Activated B cell treated with CpG ODN at 0.5 μM for 24 hours (primary cell): ENCODE data around the gene TUBD1. TPM values are rescaled to one million over a fixed set of nuclear protein-coding genes. Genes with fewer than 3 reads are reported as not detected.
"Not testable (repeated sequence)": the region's sequence is repeated elsewhere in the genome, so short reads cannot be mapped to it uniquely, and the experiment has no call there.

ENCODE experiments used
- ATAC-seq: fragments of 200-7000 bp; cut with Tn5 transposase; one replicate; pipeline ENCODE4 v1.10.0; 2021; ENCODE audit warnings: low read depth, mild to moderate bottlenecking, moderate library complexity
- CTCF ChIA-PET: fragments of 350-600 bp; sonication (Branson Sonifier 250); formaldehyde crosslinking; loops from one replicate; lab custom pipeline; 2021; ENCODE audit warnings: antibody characterized with exemption; lab: Charles Lee
- POLR2A ChIA-PET: fragments of 350-600 bp; sonication (Branson Sonifier 250); formaldehyde crosslinking; loops from one replicate; lab custom pipeline; 2021; ENCODE audit warnings: antibody characterized with exemption; lab: Charles Lee
- DNase-seq: peaks from one replicate; pipeline ENCODE4 v3.0.0; 2022
- H3K27ac Mint-ChIP-seq: one replicate; pipeline ENCODE4 v1.8.0; 2020; ENCODE audit warnings: mixed read lengths
- H3K27me3 Mint-ChIP-seq: one replicate; pipeline ENCODE4 v1.8.0; 2021; ENCODE audit warnings: mixed read lengths
- H3K36me3 Mint-ChIP-seq: one replicate; pipeline ENCODE4 v1.8.0; 2021; ENCODE audit warnings: low read depth, mixed read lengths
- H3K4me1 Mint-ChIP-seq: one replicate; pipeline ENCODE4 v1.8.0; 2021; ENCODE audit warnings: mixed read lengths
- H3K4me3 Mint-ChIP-seq: one replicate; pipeline ENCODE4 v1.8.0; 2020; ENCODE audit warnings: mild to moderate bottlenecking, mixed read lengths
- H3K9me3 Mint-ChIP-seq: one replicate; pipeline ENCODE4 v1.8.0; 2020; ENCODE audit warnings: mixed read lengths
- intact Hi-C: fragments of 100-400 bp; cut with micrococcal nuclease; formaldehyde crosslinking; loops from one replicate; pipeline ENCODE4 v1.15.1; 2024
- total RNA-seq: library from RNA; stranded (reverse); gene quantifications from 2 replicates; pipeline ENCODE4 v1.2.3, GENCODE V29; 2022
- TF ChIP-seq, protein P1 (sequence below): fragments of 200-600 bp; IDR thresholded peaks from one replicate; pipeline ENCODE4 v1.8.0; 2022; ENCODE audit warnings: antibody characterized with exemption, mild to moderate bottlenecking

TUBD1 gene
- total RNA-seq, 1 donor from 2014 or later: 15.1 TPM

DNA sequence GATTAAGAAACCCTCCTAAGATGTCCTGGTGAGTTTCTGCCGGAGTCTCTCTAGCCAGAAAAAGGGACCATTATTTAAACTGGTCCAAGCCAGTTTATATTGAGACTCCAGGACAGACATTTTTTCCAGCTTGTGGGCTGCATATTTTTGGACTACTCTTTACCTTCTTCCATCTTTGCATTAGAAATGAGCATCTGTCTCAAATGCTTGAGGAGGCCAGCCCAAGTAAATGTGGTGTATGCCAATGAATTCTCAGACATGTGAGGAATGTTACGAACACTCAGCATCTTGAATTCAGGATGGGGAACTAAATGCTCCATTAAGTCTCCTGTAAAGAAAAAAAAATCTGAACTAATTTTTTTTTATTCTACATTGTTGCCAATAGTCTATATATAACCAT, 18.4 kb downstream of the TUBD1 start:
- Mint-ChIP-seq H3K27ac (no peak overlapping the region), H3K36me3 (peaks cover 52% of the 10 kb centered on the region), H3K4me3 (no peak overlapping the region), H3K27me3 (no peaks in the 10 kb centered on the region), H3K9me3 (no peaks in the 10 kb centered on the region), H3K4me1 (no peaks in the 10 kb centered on the region)
- no peak for DNase-seq
- intact Hi-C loops: no loop called here
- ChIA-PET POLR2A (no interaction called here), CTCF (no interaction called here)
- TF ChIP-seq, protein P1, sequence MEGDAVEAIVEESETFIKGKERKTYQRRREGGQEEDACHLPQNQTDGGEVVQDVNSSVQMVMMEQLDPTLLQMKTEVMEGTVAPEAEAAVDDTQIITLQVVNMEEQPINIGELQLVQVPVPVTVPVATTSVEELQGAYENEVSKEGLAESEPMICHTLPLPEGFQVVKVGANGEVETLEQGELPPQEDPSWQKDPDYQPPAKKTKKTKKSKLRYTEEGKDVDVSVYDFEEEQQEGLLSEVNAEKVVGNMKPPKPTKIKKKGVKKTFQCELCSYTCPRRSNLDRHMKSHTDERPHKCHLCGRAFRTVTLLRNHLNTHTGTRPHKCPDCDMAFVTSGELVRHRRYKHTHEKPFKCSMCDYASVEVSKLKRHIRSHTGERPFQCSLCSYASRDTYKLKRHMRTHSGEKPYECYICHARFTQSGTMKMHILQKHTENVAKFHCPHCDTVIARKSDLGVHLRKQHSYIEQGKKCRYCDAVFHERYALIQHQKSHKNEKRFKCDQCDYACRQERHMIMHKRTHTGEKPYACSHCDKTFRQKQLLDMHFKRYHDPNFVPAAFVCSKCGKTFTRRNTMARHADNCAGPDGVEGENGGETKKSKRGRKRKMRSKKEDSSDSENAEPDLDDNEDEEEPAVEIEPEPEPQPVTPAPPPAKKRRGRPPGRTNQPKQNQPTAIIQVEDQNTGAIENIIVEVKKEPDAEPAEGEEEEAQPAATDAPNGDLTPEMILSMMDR: no peak
- no peak for ATAC-seq

DNA sequence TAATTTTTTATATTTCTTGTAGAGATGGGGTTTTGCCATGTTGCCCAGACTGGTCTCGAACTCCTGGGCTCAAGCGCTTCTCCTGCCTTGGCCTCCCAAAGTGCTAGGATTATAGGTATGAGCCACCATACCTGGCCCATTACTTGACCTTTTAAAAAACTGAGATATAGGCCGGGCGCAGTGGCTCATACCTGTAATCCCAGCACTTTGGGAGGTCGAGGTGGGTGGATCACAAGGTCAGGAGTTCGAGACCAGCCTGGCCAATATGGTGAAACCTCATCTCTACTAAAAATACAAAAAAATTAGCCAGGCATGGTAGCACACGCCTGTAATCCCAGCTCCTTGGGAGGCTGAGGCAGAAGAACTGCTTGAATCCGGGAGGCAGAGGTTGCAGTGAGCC, 19.3 kb downstream of the TUBD1 start:
- peaks cover 52% of the 10 kb centered on the region for H3K36me3 Mint-ChIP-seq
- ATAC-seq, H3K4me3 Mint-ChIP-seq, H3K27me3 Mint-ChIP-seq, H3K9me3 Mint-ChIP-seq, POLR2A ChIA-PET, intact Hi-C loops, H3K4me1 Mint-ChIP-seq, H3K27ac Mint-ChIP-seq, CTCF ChIA-PET, DNase-seq: not testable (repeated sequence)

DNA sequence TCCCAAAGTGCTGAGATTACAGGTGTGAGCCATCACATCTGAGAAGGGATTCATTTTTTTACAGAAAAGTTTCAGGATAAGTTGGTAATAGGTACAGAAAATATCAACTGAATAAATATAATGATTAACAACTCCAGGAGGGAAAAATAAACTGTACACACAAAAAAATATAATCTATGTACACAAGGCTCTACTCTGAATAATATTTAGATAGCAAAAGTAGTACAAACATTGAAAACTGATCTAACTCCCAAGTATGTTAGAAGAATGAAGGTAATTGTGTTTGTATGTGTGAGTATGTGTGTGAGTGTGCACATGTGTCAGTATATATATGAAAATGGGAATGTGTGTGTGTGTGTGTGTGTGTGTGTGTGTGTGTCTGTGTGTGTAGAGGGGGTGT, 20.4 kb downstream of the TUBD1 start:
- H3K9me3 Mint-ChIP-seq: no peaks in the 10 kb centered on the region
- H3K4me3 Mint-ChIP-seq: no peak overlapping the region
- H3K27ac Mint-ChIP-seq: no peak overlapping the region
- TF ChIP-seq, protein P1: no peak
- peaks cover 45% of the 10 kb centered on the region for H3K36me3 Mint-ChIP-seq
- ATAC-seq (no peak), DNase-seq (no peak)
- intact Hi-C loops: no loop called here
- no peaks in the 10 kb centered on the region for H3K27me3 Mint-ChIP-seq
- ChIA-PET CTCF (no interaction called here), POLR2A (interaction anchor here (0.6 kb wide), 1 partner anchor 124 kb away, joined by 3 read pairs; no protein-coding TSS in a partner anchor)
- no peaks in the 10 kb centered on the region for H3K4me1 Mint-ChIP-seq

DNA sequence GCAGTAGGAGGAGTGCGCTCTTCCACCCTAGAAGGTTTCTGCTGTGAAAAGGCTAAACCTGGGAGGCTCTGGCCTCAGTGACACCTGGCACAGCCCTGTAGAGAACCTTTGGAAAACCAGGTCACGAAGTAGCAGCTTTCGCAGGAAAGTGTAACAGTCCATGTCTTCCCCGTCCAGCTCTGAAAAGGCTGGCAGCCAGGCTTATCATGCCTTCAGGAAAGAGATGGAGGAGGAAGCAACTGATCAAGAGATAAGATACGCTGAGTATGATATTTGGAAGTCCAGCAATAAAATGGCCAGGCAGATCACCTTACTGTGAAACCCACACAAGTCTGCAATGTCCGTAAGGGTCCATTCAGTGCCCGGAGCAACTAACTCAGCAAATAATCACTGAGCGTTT, 22.3 kb downstream of the TUBD1 start:
- CTCF ChIA-PET: interaction anchor here (0.6 kb wide), 1 partner anchor 123 kb away, joined by 3 read pairs; no protein-coding TSS in a partner anchor

DNA sequence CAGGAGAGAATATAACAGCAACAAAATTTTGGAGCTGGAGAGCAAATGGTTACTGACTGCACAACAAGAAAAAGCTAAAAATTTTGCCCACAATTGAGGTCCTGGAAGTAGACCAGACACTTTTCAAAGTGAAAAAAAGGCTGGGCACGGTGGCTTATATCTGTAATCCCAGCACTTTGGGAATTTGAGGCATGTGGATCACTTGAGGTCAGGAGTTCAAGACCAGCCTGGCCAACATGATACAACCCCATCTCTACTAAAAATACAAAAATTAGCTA, 22.9 kb downstream of the TUBD1 start:
- DNase-seq: no peak
- H3K4me1 Mint-ChIP-seq: no peaks in the 10 kb centered on the region
- ATAC-seq: no peak
- peaks cover 36% of the 10 kb centered on the region for H3K36me3 Mint-ChIP-seq
- ChIA-PET POLR2A (no interaction called here), CTCF (interaction anchor here (0.6 kb wide), 1 partner anchor 123 kb away, joined by 3 read pairs; no protein-coding TSS in a partner anchor)
- no peaks in the 10 kb centered on the region for H3K9me3 Mint-ChIP-seq
- intact Hi-C loops: no loop called here
- no peak overlapping the region for H3K27ac Mint-ChIP-seq
- H3K27me3 Mint-ChIP-seq: no peaks in the 10 kb centered on the region
- TF ChIP-seq, protein P1: no peak
- H3K4me3 Mint-ChIP-seq: no peak overlapping the region

More for the DNA sequence above, 22.3 kb downstream of the TUBD1 start:
- Mint-ChIP-seq H3K27me3 (no peaks in the 10 kb centered on the region), H3K27ac (no peak overlapping the region), H3K4me1 (no peaks in the 10 kb centered on the region), H3K4me3 (no peak overlapping the region), H3K36me3 (peaks cover 35% of the 10 kb centered on the region), H3K9me3 (no peaks in the 10 kb centered on the region)
- no peak for DNase-seq
- TF ChIP-seq, protein P1: no peak
- ATAC-seq: no peak
- intact Hi-C loops: no loop called here
- POLR2A ChIA-PET: no interaction called here

DNA sequence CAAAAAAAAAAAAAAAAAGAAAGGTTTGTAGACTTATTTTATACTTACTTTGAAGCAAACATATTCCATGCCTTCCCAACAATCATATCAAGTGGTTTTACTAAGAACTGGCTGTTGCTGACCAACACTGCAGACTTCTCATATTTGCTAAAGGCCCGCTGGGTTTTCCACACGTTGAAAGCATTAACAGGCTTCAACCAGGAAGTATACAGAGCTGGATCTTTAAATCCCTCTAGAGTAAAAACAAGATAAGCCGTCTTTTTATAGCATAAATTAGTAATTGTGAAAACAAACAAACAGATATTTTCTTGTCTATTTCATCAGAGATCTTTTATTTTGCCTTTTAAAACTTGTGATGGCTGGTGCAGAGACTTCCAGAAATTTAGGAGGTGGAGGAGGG, 29.1 kb downstream of the TUBD1 start:
- H3K4me1 Mint-ChIP-seq: peaks cover 4% of the 10 kb centered on the region
- no peaks in the 10 kb centered on the region for H3K9me3 Mint-ChIP-seq
- TF ChIP-seq, protein P1: no peak
- no peaks in the 10 kb centered on the region for H3K27me3 Mint-ChIP-seq
- DNase-seq (no peak), ATAC-seq (no peak)
- ChIA-PET POLR2A (interaction anchor here (0.7 kb wide), 1 partner anchor 783 kb away, joined by 9 read pairs; no protein-coding TSS in a partner anchor), CTCF (interaction anchor here (1.1 kb wide), 1 partner anchor 121 kb away, joined by 3 read pairs; no protein-coding TSS in a partner anchor)
- no peak overlapping the region for H3K27ac Mint-ChIP-seq
- intact Hi-C loops: no loop called here
- peaks cover 37% of the 10 kb centered on the region for H3K36me3 Mint-ChIP-seq
- H3K4me3 Mint-ChIP-seq: no peak overlapping the region
